ENCODE measurements around the gene ATP6V0C.

Gene ATP6V0C

GRCh38 chr16:2498531-2499253 is 15.1 kb upstream of the ATP6V0C start:
- peak; percentile 85 for DNase-seq (ENCODE audit: low read depth)
- TF ChIP-seq CTCF (IDR thresholded peaks at IDR 0.05; ENCODE audit: control insufficient read depth, extremely low read depth, insufficient read depth): no peak

GRCh38 chr16:2499454-2499853 is 14.3 kb upstream of the ATP6V0C start:
- H3K4me3 ChIP-seq (ENCODE audit: low read depth, low read length): no peak overlapping the region
- DNase-seq (ENCODE audit: low read depth): no peak
- TF ChIP-seq CTCF (IDR thresholded peaks at IDR 0.05; ENCODE audit: control insufficient read depth, extremely low read depth, insufficient read depth): no peak

More at GRCh38 chr16:2498531-2499253, 15.1 kb upstream of the ATP6V0C start:
- H3K4me3 ChIP-seq (ENCODE audit: low read depth, low read length): no peak overlapping the region

DNA sequence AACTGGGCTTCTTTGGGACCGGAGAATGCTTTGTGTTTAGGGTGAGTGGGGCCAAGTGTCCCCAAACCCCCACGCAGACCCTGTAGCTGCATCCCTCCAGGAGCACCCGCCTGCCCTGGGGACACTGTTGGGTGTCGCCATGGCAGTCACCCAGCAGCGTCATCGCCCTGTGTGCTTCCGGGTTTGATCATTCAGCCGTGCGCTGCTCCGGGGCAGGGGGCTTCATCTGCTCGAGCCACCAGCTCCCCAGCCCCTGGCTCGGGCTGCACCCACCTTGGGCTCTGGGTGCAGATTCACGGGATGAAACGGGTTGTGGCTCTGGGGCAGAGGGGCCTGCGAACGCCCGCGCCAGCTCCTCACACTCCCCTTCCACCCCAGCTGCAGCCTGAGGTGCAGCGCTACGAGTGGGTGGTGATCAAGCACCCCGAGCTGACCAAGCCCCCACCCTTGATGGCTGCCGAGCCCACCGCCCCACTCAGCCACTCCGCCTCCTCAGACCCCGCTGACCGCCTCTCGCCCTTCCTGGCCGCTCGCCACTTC is 13.8 kb upstream of the ATP6V0C start:
- TF ChIP-seq CTCF (IDR thresholded peaks at IDR 0.05; ENCODE audit: control insufficient read depth, extremely low read depth, insufficient read depth): no peak
- DNase-seq (ENCODE audit: low read depth): no peak
- H3K4me3 ChIP-seq (ENCODE audit: low read depth, low read length): no peak overlapping the region

DNA sequence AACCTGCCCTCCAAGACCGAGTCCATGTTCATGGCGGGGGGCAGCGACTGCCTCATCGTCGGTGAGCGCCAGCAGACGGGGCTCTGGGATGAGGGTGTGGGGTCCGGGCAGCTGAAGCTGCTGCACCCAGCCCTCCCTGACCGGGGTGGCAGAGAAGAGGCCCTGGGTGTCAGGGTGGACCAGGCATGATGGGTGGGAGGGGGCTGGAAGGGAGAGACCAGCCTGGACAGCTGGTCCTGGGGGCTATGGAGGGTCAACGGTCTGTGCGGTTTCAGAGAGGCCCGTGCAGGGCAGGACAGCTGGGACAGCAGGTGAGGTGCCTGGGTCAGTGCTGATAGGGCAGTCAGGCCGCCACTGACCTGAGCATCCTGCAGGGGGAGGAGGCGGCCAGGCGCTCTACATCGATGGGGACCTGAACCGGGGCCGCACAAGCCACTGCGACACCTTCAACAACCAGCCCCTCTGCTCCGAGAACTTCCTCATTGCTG is 13.3 kb upstream of the ATP6V0C start:
- no peak overlapping the region for H3K4me3 ChIP-seq (ENCODE audit: low read depth, low read length)
- TF ChIP-seq CTCF (IDR thresholded peaks at IDR 0.05; ENCODE audit: control insufficient read depth, extremely low read depth, insufficient read depth): no peak
- no peak for DNase-seq (ENCODE audit: low read depth)

DNA sequence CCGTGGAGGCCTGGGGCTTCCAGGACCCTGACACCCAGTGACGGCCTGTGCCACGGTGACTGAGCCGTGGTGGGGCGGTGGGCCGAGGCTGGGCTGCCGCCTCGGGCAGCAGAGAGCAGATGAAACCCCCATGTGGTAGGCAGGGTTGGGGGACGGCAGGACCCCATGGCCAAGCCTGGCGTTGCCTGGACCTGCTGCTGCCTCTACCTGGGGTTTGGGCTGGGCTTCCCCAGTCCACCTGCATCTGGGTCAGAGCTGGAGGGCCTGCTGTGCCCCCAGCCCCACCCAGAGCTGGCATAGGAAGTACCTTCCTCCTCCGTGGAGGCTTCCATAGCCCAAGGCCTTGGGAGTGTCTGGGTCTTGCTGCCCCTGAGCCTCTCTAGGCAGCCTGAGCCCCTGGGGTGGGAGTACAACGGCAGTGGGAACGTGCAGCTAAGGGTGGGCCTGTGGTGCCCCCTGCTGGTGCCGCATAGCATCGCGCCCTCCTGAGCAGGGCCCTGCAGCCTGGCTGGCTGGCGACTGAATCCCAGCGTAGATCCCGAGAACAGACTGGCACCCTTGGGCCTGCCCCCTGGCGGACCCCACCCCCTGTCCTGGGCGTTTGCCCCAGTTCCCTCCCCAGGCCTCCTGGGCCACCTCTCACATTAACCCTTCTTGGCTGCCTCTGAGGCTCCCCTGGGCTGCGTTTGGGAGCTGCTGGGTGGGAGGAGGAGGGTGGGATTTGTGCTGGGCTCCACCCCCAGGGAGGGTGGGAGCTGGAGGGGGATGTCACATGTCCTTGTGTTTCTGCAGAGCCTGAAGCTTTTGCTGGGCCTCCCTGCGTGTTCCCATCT is 12.6 kb upstream of the ATP6V0C start:
- no peak overlapping the region for H3K4me3 ChIP-seq (ENCODE audit: low read depth, low read length)
- no peak for DNase-seq (ENCODE audit: low read depth)
- TF ChIP-seq CTCF (IDR thresholded peaks at IDR 0.05; ENCODE audit: control insufficient read depth, extremely low read depth, insufficient read depth): peak; percentile 97

- TF ChIP-seq CTCF (IDR thresholded peaks at IDR 0.05; ENCODE audit: control insufficient read depth, extremely low read depth, insufficient read depth): no peak
- no peak overlapping the region for H3K4me3 ChIP-seq (ENCODE audit: low read depth, low read length)
- no peak for DNase-seq (ENCODE audit: low read depth)
Observed at GRCh38 chr16:2501946-2502895, 11.5 kb upstream of the ATP6V0C start.

Measured in LNCaP clone FGC (cell line).